ENCODE data around the gene SLC13A4.

DNA sequence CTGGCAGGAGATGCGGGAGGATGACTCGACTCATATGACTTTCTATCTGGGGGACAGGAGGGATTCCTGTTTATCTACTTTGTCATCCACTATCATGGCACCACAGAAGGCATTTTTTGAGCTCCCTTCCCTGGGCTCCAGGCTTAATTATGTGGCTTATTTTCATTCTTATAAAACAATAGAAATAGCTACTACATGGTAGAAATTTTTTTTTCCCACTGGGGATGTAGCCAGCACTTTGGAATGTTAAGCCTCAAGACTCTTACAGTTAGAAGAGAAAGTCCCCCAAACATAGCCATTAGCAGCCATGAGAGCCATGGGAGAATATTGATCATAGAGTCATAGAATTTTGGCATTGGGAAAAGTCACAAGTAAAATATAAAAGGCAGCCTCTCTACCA, 35.3 kb upstream of the SLC13A4 start:
- TF ChIP-seq, protein P1, sequence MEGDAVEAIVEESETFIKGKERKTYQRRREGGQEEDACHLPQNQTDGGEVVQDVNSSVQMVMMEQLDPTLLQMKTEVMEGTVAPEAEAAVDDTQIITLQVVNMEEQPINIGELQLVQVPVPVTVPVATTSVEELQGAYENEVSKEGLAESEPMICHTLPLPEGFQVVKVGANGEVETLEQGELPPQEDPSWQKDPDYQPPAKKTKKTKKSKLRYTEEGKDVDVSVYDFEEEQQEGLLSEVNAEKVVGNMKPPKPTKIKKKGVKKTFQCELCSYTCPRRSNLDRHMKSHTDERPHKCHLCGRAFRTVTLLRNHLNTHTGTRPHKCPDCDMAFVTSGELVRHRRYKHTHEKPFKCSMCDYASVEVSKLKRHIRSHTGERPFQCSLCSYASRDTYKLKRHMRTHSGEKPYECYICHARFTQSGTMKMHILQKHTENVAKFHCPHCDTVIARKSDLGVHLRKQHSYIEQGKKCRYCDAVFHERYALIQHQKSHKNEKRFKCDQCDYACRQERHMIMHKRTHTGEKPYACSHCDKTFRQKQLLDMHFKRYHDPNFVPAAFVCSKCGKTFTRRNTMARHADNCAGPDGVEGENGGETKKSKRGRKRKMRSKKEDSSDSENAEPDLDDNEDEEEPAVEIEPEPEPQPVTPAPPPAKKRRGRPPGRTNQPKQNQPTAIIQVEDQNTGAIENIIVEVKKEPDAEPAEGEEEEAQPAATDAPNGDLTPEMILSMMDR (IDR thresholded peaks at IDR 0.05; ENCODE audit: poor library complexity), result no peak
- TF ChIP-seq EZH2 (IDR thresholded peaks at IDR 0.05; ENCODE audit: borderline replicate concordance), result no peak
- TF ChIP-seq EZH2phosphoT487 (IDR thresholded peaks at IDR 0.05; ENCODE audit: low read depth, severe bottlenecking, unreplicated experiment), result no peak
